LNCaP clone FGC (cell line): ENCODE measurements around the gene FGF18.

Source experiments
- DNase-seq: peaks from one replicate; pipeline ENCODE4 v3.0.0-alpha.2; 2011; ENCODE audit warnings: low read depth
- H3K4me3 ChIP-seq: 2 replicates; pipeline ENCODE4 v1.5.1; 2011; ENCODE audit warnings: mild to moderate bottlenecking, low read depth, low read length, control low read depth
- TF ChIP-seq, protein P1 (sequence below): IDR thresholded peaks from 2 replicates; pipeline ENCODE4 v1.5.1; 2012; ENCODE audit warnings: mild to moderate bottlenecking; ENCODE audit not compliant: control insufficient read depth, insufficient read depth; ENCODE audit errors: extremely low read depth

FGF18 gene

DNA sequence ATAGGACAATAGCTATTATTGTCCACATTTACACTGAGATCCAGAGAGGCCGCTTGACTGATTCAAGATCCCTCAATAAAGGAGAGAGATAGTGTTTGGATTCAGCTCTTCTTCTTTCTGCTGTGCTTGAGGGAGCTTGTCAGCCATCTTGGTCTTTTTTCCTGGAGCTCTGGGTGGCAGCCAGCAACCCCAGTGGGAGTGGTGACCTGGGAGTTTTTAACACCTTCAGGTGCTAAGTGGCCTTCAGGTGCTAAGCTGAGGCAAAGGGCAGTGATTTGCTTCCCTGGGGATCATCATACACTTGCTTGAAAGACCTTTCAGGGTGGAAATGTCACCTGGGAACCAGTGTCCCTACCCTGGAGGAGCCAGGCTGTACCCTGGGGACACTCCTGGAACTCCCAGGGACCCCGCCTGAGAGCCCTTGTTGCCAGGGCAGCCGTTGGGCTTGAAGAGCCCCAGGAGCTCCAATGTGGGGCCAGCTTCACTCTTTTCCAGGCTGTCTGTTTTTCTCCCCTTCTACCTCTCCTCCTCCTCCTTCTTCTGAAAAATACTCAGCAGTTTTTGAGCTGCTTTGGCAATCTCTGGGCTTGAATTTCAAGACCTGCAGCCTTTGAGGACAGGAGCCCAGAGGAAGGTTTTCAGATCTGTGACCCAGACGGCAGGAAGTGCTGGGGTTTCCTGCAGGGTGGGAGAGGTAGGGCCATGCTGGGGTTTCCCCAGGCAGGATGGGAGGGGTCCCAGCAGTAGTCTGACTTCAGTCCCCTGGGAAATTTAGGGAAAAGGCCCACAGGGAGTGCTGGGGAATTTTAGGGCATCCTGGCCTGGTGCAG is 59.7 kb downstream of the FGF18 start:
- TF ChIP-seq, protein P1, sequence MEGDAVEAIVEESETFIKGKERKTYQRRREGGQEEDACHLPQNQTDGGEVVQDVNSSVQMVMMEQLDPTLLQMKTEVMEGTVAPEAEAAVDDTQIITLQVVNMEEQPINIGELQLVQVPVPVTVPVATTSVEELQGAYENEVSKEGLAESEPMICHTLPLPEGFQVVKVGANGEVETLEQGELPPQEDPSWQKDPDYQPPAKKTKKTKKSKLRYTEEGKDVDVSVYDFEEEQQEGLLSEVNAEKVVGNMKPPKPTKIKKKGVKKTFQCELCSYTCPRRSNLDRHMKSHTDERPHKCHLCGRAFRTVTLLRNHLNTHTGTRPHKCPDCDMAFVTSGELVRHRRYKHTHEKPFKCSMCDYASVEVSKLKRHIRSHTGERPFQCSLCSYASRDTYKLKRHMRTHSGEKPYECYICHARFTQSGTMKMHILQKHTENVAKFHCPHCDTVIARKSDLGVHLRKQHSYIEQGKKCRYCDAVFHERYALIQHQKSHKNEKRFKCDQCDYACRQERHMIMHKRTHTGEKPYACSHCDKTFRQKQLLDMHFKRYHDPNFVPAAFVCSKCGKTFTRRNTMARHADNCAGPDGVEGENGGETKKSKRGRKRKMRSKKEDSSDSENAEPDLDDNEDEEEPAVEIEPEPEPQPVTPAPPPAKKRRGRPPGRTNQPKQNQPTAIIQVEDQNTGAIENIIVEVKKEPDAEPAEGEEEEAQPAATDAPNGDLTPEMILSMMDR: no peak
- no peak overlapping the region for H3K4me3 ChIP-seq
- no peak for DNase-seq

- DNase-seq: no peak
- TF ChIP-seq, protein P1: no peak
- H3K4me3 ChIP-seq: no peak overlapping the region
Measured at GRCh38 chr5:171479776-171480125, 60.3 kb downstream of the FGF18 start.

GRCh38 chr5:171480239-171480638 is 60.8 kb downstream of the FGF18 start:
- DNase-seq: peak; percentile 18
- H3K4me3 ChIP-seq: no peak overlapping the region
- TF ChIP-seq, protein P1: no peak

GRCh38 chr5:171481571-171482433 is 62.4 kb downstream of the FGF18 start:
- TF ChIP-seq, protein P1: no peak
- no peak overlapping the region for H3K4me3 ChIP-seq
- DNase-seq: no peak

- DNase-seq: no peak
- TF ChIP-seq, protein P1: no peak
- no peak overlapping the region for H3K4me3 ChIP-seq
Measured at GRCh38 chr5:171482434-171482730, 62.9 kb downstream of the FGF18 start.

GRCh38 chr5:171483551-171484135 is 64.2 kb downstream of the FGF18 start:
- TF ChIP-seq, protein P1: no peak
- H3K4me3 ChIP-seq: no peak overlapping the region
- no peak for DNase-seq
